H1 (cell line): ENCODE results near the gene ZNF521. TPM values are rescaled to one million over a fixed set of nuclear protein-coding genes. Genes with fewer than 3 reads are reported as not detected.

Source experiments
- KDM5A ChIP-seq: fragments of 200-600 bp; IDR thresholded peaks from 2 replicates; pipeline ENCODE4 v1.7.1; 2012; ENCODE audit warnings: mild to moderate bottlenecking, low read length, inconsistent platforms, mixed read lengths
- PHF8 ChIP-seq: fragments of 200-600 bp; sonication (generic); conservative IDR thresholded peaks from 2 replicates; pipeline ENCODE4 v1.7.1; 2012; ENCODE audit warnings: low read depth, mild to moderate bottlenecking, inconsistent platforms, low read length, moderate library complexity
- POLR2AphosphoS5 ChIP-seq: IDR thresholded peaks from 2 replicates; pipeline ENCODE4 v1.6.1; 2011; ENCODE audit warnings: low read depth, low read length
- SIN3A ChIP-seq, 2 experiments: IDR thresholded peaks in 1 of 2; conservative IDR thresholded peaks in 1 of 2; 2 replicates each; pipeline ENCODE4 v1.6.1; 2011 to 2012; ENCODE audit warnings: low read length in 2 of 2, improper control_type of control experiment in 1 of 2, low read depth in 1 of 2, mild to moderate bottlenecking in 1 of 2
- SP4 ChIP-seq: IDR thresholded peaks from 2 replicates; pipeline ENCODE4 v1.6.1; 2012; ENCODE audit warnings: low read length, inconsistent platforms
- polyA plus RNA-seq, 7 experiments: library from polyadenylated mRNA; depleted of rRNA in 3 of 7; stranded (reverse) in 5 of 7; unstranded in 2 of 7; fragments of >200 nt in 5 of 7; fragments of 200-250 nt in 2 of 7; gene quantifications; 1 replicate in 5 of 7; 2 replicates in 1 of 7; 4 replicates in 1 of 7; pipeline versions ENCODE4 v1.2.1 to v1.2.3, GENCODE V29; 2011 to 2013; ENCODE audit warnings: missing spikeins in 2 of 7, mixed read lengths in 2 of 7
- total RNA-seq: library from RNA; stranded (reverse); fragmentation: NEBNext Ultra II Directional; extraction: Animal tissue kit (Norgen Biotek cat#: 25700); gene quantifications from 2 replicates; pipeline ENCODE4 v1.2.1, GENCODE V29; 2021
- TF ChIP-seq, protein P1 (sequence below), 3 experiments: IDR thresholded peaks; 1 replicate in 2 of 3; 2 replicates in 1 of 3; pipeline versions ENCODE4 v1.5.1 to v1.6.1; 2011; ENCODE audit warnings: low read length in 3 of 3, mild to moderate bottlenecking in 3 of 3, inconsistent platforms in 2 of 3, low read depth in 1 of 3, moderate library complexity in 1 of 3; ENCODE audit not compliant: insufficient read depth in 1 of 3; ENCODE audit errors: control extremely low read depth in 1 of 3
- TF ChIP-seq, protein P2 (sequence below): IDR thresholded peaks from 2 replicates; pipeline ENCODE4 v1.6.1; 2011; ENCODE audit warnings: low read length, improper control_type of control experiment

The ZNF521 gene
- total and polyA plus RNA-seq, 2 of the 8 experiments (the other 6 are each of a cell fraction or from before 2014, with no cell fraction given) = 9.5 to 15.8 TPM

DNA sequence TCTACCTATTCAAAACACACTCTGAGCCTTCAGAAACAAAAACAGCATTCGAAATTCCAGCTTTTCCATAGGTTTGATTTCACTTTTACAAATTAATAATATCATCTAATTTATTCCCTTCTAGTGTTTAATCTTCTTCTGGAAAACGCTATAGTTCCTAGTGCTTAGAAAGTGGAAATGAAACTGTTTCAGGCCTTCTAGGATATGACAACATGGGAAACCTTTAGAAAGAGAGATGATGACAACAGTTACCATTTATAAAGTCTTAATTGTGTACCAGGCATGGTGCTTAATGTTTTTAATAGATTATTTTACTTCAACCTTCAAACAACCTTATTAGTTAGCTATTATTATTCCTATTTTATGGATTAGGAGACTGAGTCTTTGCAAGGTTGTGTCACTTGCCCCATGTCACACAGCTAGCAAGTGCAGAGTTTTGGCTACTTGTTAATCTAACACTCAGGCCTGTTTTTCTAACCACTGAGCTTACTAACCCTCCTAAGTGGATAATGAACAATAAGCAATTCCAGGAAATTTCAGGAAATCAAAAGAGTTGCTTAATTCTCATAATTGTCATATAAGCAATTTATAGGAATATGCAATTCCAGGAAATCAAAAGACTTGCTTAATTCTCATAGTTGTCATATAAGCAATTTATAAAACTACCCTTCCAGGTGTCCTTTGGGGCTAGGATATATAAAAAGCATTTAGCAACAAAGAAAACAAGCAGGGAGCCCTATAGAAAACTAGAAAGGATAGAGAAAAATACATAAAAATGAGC, 206.0 kb downstream of the ZNF521 start (continued):
- TF ChIP-seq, protein P1, sequence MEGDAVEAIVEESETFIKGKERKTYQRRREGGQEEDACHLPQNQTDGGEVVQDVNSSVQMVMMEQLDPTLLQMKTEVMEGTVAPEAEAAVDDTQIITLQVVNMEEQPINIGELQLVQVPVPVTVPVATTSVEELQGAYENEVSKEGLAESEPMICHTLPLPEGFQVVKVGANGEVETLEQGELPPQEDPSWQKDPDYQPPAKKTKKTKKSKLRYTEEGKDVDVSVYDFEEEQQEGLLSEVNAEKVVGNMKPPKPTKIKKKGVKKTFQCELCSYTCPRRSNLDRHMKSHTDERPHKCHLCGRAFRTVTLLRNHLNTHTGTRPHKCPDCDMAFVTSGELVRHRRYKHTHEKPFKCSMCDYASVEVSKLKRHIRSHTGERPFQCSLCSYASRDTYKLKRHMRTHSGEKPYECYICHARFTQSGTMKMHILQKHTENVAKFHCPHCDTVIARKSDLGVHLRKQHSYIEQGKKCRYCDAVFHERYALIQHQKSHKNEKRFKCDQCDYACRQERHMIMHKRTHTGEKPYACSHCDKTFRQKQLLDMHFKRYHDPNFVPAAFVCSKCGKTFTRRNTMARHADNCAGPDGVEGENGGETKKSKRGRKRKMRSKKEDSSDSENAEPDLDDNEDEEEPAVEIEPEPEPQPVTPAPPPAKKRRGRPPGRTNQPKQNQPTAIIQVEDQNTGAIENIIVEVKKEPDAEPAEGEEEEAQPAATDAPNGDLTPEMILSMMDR (IDR thresholded peaks at IDR 0.05; ENCODE audit: control extremely low read depth in 1 of 3, insufficient read depth in 1 of 3, low read depth in 1 of 3, low read length in 3 of 3) = no peak
- TF ChIP-seq SIN3A (conservative IDR thresholded peaks at IDR 0.05 in 1 of 2, IDR thresholded peaks at IDR 0.05 in 1 of 2; ENCODE audit: low read depth in 1 of 2, low read length in 2 of 2) (no peak), PHF8 (no peak), KDM5A (no peak), SP4 (no peak), POLR2AphosphoS5 (no peak)
- TF ChIP-seq, protein P2, sequence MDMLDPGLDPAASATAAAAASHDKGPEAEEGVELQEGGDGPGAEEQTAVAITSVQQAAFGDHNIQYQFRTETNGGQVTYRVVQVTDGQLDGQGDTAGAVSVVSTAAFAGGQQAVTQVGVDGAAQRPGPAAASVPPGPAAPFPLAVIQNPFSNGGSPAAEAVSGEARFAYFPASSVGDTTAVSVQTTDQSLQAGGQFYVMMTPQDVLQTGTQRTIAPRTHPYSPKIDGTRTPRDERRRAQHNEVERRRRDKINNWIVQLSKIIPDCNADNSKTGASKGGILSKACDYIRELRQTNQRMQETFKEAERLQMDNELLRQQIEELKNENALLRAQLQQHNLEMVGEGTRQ = no peak
